Mesenchymal stem cell (in vitro differentiated cells and primary cell): ENCODE measurements around the gene THAP5.

Experiments used
- DNase-seq: peaks from one replicate; pipeline ENCODE4 v3.0.0-alpha.2; 2013
- H2AFZ ChIP-seq: one replicate; pipeline ENCODE4 v1.6.1; 2013; ENCODE audit warnings: low read depth, mild to moderate bottlenecking, control low read depth, inconsistent platforms, low read length, moderate library complexity
- H2AK5ac ChIP-seq: 2 replicates; pipeline ENCODE4 v1.6.1; 2013; ENCODE audit warnings: low read length, moderate library complexity, mild to moderate bottlenecking, inconsistent platforms; ENCODE audit not compliant: severe bottlenecking
- H2BK120ac ChIP-seq: one replicate; pipeline ENCODE4 v1.6.1; 2013; ENCODE audit warnings: low read depth, mild to moderate bottlenecking, inconsistent platforms, low read length, moderate library complexity
- H2BK12ac ChIP-seq, 2 experiments: one replicate each; pipeline ENCODE4 v1.6.1; 2013; ENCODE audit warnings: inconsistent platforms in 2 of 2, low read length in 2 of 2, mild to moderate bottlenecking in 2 of 2, moderate library complexity in 2 of 2, control low read depth in 1 of 2
- H2BK15ac ChIP-seq: one replicate; pipeline ENCODE4 v1.6.1; 2013; ENCODE audit warnings: mild to moderate bottlenecking, low read depth, inconsistent platforms; ENCODE audit not compliant: poor library complexity, severe bottlenecking
- H2BK5ac ChIP-seq: 2 replicates; pipeline ENCODE4 v1.6.1; 2013; ENCODE audit warnings: low read depth, mild to moderate bottlenecking, low read length, control low read depth, inconsistent platforms; ENCODE audit not compliant: poor library complexity, severe bottlenecking
- H3K14ac ChIP-seq, 2 experiments: one replicate each; pipeline ENCODE4 v1.6.1; 2013; ENCODE audit warnings: inconsistent platforms in 2 of 2, low read length in 2 of 2, control low read depth in 1 of 2, mild to moderate bottlenecking in 1 of 2, moderate library complexity in 1 of 2
- H3K18ac ChIP-seq, 2 experiments: one replicate each; pipeline ENCODE4 v1.6.1; 2013; ENCODE audit warnings: inconsistent platforms in 2 of 2, low read length in 2 of 2, control low read depth in 1 of 2, low read depth in 1 of 2, mild to moderate bottlenecking in 1 of 2
- H3K23ac ChIP-seq, 2 experiments: one replicate each; pipeline ENCODE4 v1.6.1; 2013; ENCODE audit warnings: inconsistent platforms in 2 of 2, low read length in 2 of 2, mild to moderate bottlenecking in 2 of 2, moderate library complexity in 2 of 2, control low read depth in 1 of 2
- H3K27ac ChIP-seq: 2 replicates; pipeline ENCODE4 v1.5.1; 2013; ENCODE audit warnings: mild to moderate bottlenecking, moderate library complexity, low read length, control low read depth, inconsistent platforms; ENCODE audit not compliant: poor library complexity, severe bottlenecking
- H3K27me3 ChIP-seq, 2 experiments: 2 replicates each; pipeline versions ENCODE4 v1.6.1 to v1.7.0; 2013; ENCODE audit warnings: low read length in 2 of 2, mild to moderate bottlenecking in 2 of 2, moderate library complexity in 2 of 2, control low read depth in 1 of 2, inconsistent platforms in 1 of 2; ENCODE audit not compliant: control insufficient read depth in 1 of 2, insufficient read depth in 1 of 2
- H3K36me3 ChIP-seq, 2 experiments: 2 replicates each; pipeline versions ENCODE4 v1.6.1 to v1.7.0; 2013; ENCODE audit warnings: low read length in 2 of 2, control low read depth in 1 of 2, inconsistent platforms in 1 of 2, low read depth in 1 of 2, mild to moderate bottlenecking in 1 of 2; ENCODE audit not compliant: insufficient read depth in 2 of 2, control insufficient read depth in 1 of 2
- H3K4ac ChIP-seq, 2 experiments: one replicate each; pipeline ENCODE4 v1.6.1; 2013; ENCODE audit warnings: inconsistent platforms in 2 of 2, low read length in 2 of 2, mild to moderate bottlenecking in 2 of 2, moderate library complexity in 2 of 2, control low read depth in 1 of 2, low read depth in 1 of 2
- H3K4me1 ChIP-seq: 2 replicates; pipeline ENCODE4 v1.6.1; 2013; ENCODE audit warnings: low read depth, low read length, control low read depth; ENCODE audit not compliant: control insufficient read depth, insufficient read depth
- H3K4me2 ChIP-seq: 2 replicates; pipeline ENCODE4 v1.6.1; 2013; ENCODE audit warnings: low read length, mild to moderate bottlenecking, inconsistent platforms; ENCODE audit not compliant: poor library complexity, severe bottlenecking
- H3K4me3 ChIP-seq, 2 experiments: 2 replicates each; pipeline versions ENCODE4 v1.5.1 to v1.7.0; 2013; ENCODE audit warnings: low read length in 2 of 2, mild to moderate bottlenecking in 2 of 2, control low read depth in 1 of 2, low read depth in 1 of 2; ENCODE audit not compliant: insufficient read depth in 1 of 2
- H3K79me1 ChIP-seq: replicated peaks from 2 replicates; pipeline ENCODE4 v1.6.1; 2013; ENCODE audit warnings: mild to moderate bottlenecking, control low read depth, low read length, inconsistent platforms; ENCODE audit not compliant: poor library complexity, severe bottlenecking
- H3K9ac ChIP-seq: 2 replicates; pipeline ENCODE4 v1.7.0; 2013; ENCODE audit warnings: mild to moderate bottlenecking, low read length, moderate library complexity
- H3K9me3 ChIP-seq: 2 replicates; pipeline ENCODE4 v1.7.0; 2013; ENCODE audit warnings: mild to moderate bottlenecking, low read length; ENCODE audit not compliant: control insufficient read depth
- H4K8ac ChIP-seq: one replicate; pipeline ENCODE4 v1.6.1; 2013; ENCODE audit warnings: inconsistent platforms, mild to moderate bottlenecking, low read length, moderate library complexity
- H4K91ac ChIP-seq: one replicate; pipeline ENCODE4 v1.6.1; 2013; ENCODE audit warnings: mild to moderate bottlenecking, low read length, inconsistent platforms
- WGBS: methylation state at CpG from one replicate; pipeline ENCODE4 v1.1.7; 2013; ENCODE audit warnings: mixed read lengths; 5-methylcytosine and 5-hydroxymethylcytosine counted together

THAP5 gene

DNA sequence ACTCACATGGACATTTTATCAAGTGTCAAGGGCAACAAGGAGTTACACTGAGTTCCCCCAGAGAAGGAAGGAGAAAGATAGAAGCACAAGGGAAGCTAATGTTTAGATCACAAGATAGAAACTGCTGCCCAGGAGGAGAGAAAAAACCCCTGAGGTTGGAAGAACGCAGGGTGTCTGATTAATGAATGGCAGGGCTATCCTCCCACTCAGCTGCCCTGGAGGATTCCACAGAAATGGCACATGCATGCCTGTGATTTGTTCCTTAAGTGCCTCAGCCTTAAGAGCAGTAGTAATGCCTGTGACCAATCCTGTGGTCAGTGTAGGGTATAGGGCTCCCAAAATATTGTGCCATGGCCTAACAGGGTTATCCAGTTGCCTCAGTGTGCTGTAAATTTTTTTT is 20.4 kb upstream of the THAP5 start:
- no peak overlapping the region for H3K9ac ChIP-seq
- H3K27ac ChIP-seq = peak overlapping the region; percentile 92
- H2BK15ac ChIP-seq = no peak overlapping the region
- no peak overlapping the region for H3K4me3 ChIP-seq
- WGBS = 47% methylated on average over 1 of the region's 1 CpG
- H3K79me1 ChIP-seq = no peaks in the 10 kb centered on the region
- H4K8ac ChIP-seq = no peak overlapping the region
- no peak overlapping the region for H2BK120ac ChIP-seq
- H4K91ac ChIP-seq = no peak overlapping the region
- no peak overlapping the region for H3K18ac ChIP-seq
- no peaks in the 10 kb centered on the region for H3K36me3 ChIP-seq
- peaks cover 0 to 9% of the 10 kb centered on the region in 2 experiments for H3K27me3 ChIP-seq
- H3K4ac ChIP-seq = no peak overlapping the region
- no peak overlapping the region for H3K14ac ChIP-seq
- no peak overlapping the region for H3K23ac ChIP-seq
- peak overlapping the region; percentile 23 for H3K4me2 ChIP-seq
- H2BK5ac ChIP-seq = peak overlapping the region; percentile 62
- DNase-seq = no peak
- no peak overlapping the region for H2AFZ ChIP-seq
- no peak overlapping the region for H2AK5ac ChIP-seq
- no peaks in the 10 kb centered on the region for H3K9me3 ChIP-seq
- peaks cover 4% of the 10 kb centered on the region for H3K4me1 ChIP-seq
- no peak overlapping the region for H2BK12ac ChIP-seq

DNA sequence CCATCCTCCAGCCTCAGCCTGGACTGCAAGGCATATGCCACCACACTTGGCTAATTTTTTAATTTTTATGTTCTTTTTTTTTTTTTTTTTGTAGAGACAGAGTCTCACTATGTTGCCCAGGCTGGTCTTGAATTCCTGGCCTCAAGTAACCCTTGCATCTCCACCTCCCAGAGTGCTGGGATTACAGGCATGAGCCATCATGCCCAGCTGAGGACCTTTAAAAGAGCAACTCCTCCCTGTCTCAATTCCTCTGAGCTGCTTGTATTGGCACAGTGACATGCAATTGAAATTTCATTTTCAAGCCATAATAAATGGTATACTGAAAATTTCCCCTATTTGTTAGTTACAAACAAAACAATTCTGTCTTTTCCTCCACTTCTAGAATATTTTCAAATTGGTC is 19.7 kb upstream of the THAP5 start:
- Histone ChIP-seq H4K8ac (no peak overlapping the region), H3K79me1 (no peaks in the 10 kb centered on the region), H3K4me3 (no peak overlapping the region), H2BK120ac (no peak overlapping the region), H3K23ac (no peak overlapping the region), H3K14ac (no peak overlapping the region), H3K4me1 (peaks cover 4% of the 10 kb centered on the region), H2BK15ac (no peak overlapping the region), H2AK5ac (no peak overlapping the region), H2BK5ac (no peak overlapping the region), H2BK12ac (no peak overlapping the region), H3K18ac (no peak overlapping the region), H4K91ac (no peak overlapping the region), H3K36me3 (no peaks in the 10 kb centered on the region), H3K27ac (peak overlapping the region; percentile 92), H3K27me3 (peaks cover 0 to 9% of the 10 kb centered on the region in 2 experiments), H3K4me2 (no peak overlapping the region), H2AFZ (no peak overlapping the region), H3K4ac (no peak overlapping the region), H3K9me3 (no peaks in the 10 kb centered on the region), H3K9ac (no peak overlapping the region)
- DNase-seq = no peak

DNA sequence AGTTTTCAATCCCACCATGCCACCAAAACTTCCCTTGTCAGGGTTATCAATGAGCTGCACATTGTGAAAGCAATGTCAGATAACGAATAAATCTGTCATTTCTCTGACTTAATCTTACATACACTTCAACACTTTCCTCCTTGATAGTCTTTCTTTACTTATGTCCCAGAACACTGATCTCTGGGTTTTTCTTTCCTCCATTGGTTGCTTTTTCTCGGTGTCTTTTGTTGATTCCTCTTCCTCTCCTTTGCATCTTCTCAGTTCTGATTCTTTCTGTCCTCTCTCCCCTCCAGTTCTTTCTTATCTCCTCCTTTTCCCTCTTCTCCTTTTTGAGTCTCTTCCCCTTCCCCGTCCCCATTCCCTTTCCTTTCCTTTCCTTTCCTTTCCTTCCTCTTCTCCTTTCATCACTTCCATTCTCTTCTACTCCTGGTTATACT is 16.8 kb upstream of the THAP5 start:
- Histone ChIP-seq H2AK5ac (no peak overlapping the region), H2AFZ (no peak overlapping the region), H2BK12ac (no peak overlapping the region), H3K4me2 (no peak overlapping the region), H3K4me3 (no peak overlapping the region), H3K14ac (no peak overlapping the region), H3K4me1 (peaks cover 4% of the 10 kb centered on the region), H3K18ac (no peak overlapping the region), H3K27ac (no peak overlapping the region), H3K23ac (no peak overlapping the region), H2BK15ac (no peak overlapping the region), H2BK120ac (no peak overlapping the region), H3K9ac (no peak overlapping the region), H3K27me3 (peaks cover 0 to 9% of the 10 kb centered on the region in 2 experiments), H4K91ac (no peak overlapping the region), H2BK5ac (no peak overlapping the region), H3K4ac (no peak overlapping the region), H3K36me3 (no peaks in the 10 kb centered on the region), H3K79me1 (no peaks in the 10 kb centered on the region), H4K8ac (no peak overlapping the region), H3K9me3 (no peaks in the 10 kb centered on the region)
- no peak for DNase-seq
- WGBS = 81% methylated on average over 2 of the region's 3 CpGs

- no peaks in the 10 kb centered on the region for H3K36me3 ChIP-seq
- H3K27ac ChIP-seq = no peak overlapping the region
- H4K91ac ChIP-seq = no peak overlapping the region
- peaks cover 4% of the 10 kb centered on the region for H3K4me1 ChIP-seq
- H3K23ac ChIP-seq = no peak overlapping the region
- H3K9me3 ChIP-seq = no peaks in the 10 kb centered on the region
- WGBS = 85% methylated on average over 2 of the region's 2 CpGs
- H3K4me2 ChIP-seq = no peak overlapping the region
- H3K14ac ChIP-seq = no peak overlapping the region
- no peak overlapping the region for H3K4ac ChIP-seq
- no peak overlapping the region for H2AFZ ChIP-seq
- H3K4me3 ChIP-seq = no peak overlapping the region
- no peaks in the 10 kb centered on the region for H3K79me1 ChIP-seq
- no peak overlapping the region for H2BK15ac ChIP-seq
- DNase-seq = no peak
- peaks cover 0 to 9% of the 10 kb centered on the region in 2 experiments for H3K27me3 ChIP-seq
- H2BK5ac ChIP-seq = no peak overlapping the region
- H3K9ac ChIP-seq = no peak overlapping the region
- H4K8ac ChIP-seq = no peak overlapping the region
- H2AK5ac ChIP-seq = no peak overlapping the region
- H3K18ac ChIP-seq = no peak overlapping the region
- no peak overlapping the region for H2BK120ac ChIP-seq
- no peak overlapping the region for H2BK12ac ChIP-seq
These were observed 16.3 kb upstream of the THAP5 start for GRCh38 chr7:108585843-108586242.
